Measurements from ENCODE around the gene NECAP2.
"Not testable (repeated sequence)": the region's sequence is repeated elsewhere in the genome, so short reads cannot be mapped to it uniquely, and the experiment has no call there.

Gene NECAP2

GRCh38 chr1:16484501-16484835 lies 43.9 kb downstream of the NECAP2 start:
- TF ChIP-seq CTCF (conservative IDR thresholded peaks at IDR 0.05) = no peak
- no peak overlapping the region for H3K27ac ChIP-seq

GRCh38 chr1:16484931-16485330 lies 44.4 kb downstream of the NECAP2 start:
- no peak overlapping the region for H3K27ac ChIP-seq

GRCh38 chr1:16486316-16486715 lies 45.8 kb downstream of the NECAP2 start:
- not testable (repeated sequence) for H3K27ac ChIP-seq

More at GRCh38 chr1:16484931-16485330, 44.4 kb downstream of the NECAP2 start:
- no peak for TF ChIP-seq CTCF (conservative IDR thresholded peaks at IDR 0.05)

- H3K27ac ChIP-seq = not testable (repeated sequence)
These were observed 46.5 kb downstream of the NECAP2 start for GRCh38 chr1:16487011-16487410.

GRCh38 chr1:16489195-16489880 lies 48.8 kb downstream of the NECAP2 start:
- not testable (repeated sequence) for H3K27ac ChIP-seq

- no peak overlapping the region for H3K27ac ChIP-seq
- TF ChIP-seq CTCF (conservative IDR thresholded peaks at IDR 0.05) = no peak
These were observed 50.6 kb downstream of the NECAP2 start for GRCh38 chr1:16491056-16491675.

- not testable (repeated sequence) for H3K27ac ChIP-seq
These were observed 52.4 kb downstream of the NECAP2 start for GRCh38 chr1:16492937-16493336.

- H3K27ac ChIP-seq = not testable (repeated sequence)
These were observed 53.2 kb downstream of the NECAP2 start for GRCh38 chr1:16493731-16494130.

GRCh38 chr1:16497474-16497904 lies 57.0 kb downstream of the NECAP2 start:
- not testable (repeated sequence) for H3K27ac ChIP-seq

- H3K27ac ChIP-seq = peak overlapping the region; percentile 68
These were observed 57.5 kb downstream of the NECAP2 start for GRCh38 chr1:16498047-16498446.

- TF ChIP-seq CTCF (conservative IDR thresholded peaks at IDR 0.05) = peak; percentile 44
- peak overlapping the region; percentile 68 for H3K27ac ChIP-seq
These were observed 58.3 kb downstream of the NECAP2 start for GRCh38 chr1:16498573-16499413.

- H3K27ac ChIP-seq = not testable (repeated sequence)
These were observed 59.9 kb downstream of the NECAP2 start for GRCh38 chr1:16500466-16500865.

GRCh38 chr1:16500975-16501374 lies 60.5 kb downstream of the NECAP2 start:
- H3K27ac ChIP-seq = not testable (repeated sequence)

GRCh38 chr1:16501446-16501845 lies 60.9 kb downstream of the NECAP2 start:
- H3K27ac ChIP-seq = not testable (repeated sequence)

Measured in VCaP (cell line).